ENCODE results near the gene LIMS4.
"Not testable (repeated sequence)": the region's sequence is repeated elsewhere in the genome, so short reads cannot be mapped to it uniquely, and the experiment has no call there.

GRCh38 chr2:110407142-110407541 lies 65.5 kb downstream of the LIMS4 start:
- not testable (repeated sequence) for TF ChIP-seq CTCF (IDR thresholded peaks at IDR 0.05; ENCODE audit: insufficient read depth, low read length); POLR2AphosphoS5 (IDR thresholded peaks at IDR 0.05; ENCODE audit: low read depth)

All from HL-60 (cell line).